Suprapubic skin (tissue), 4 donors: ENCODE results near the gene NEK5.

Experiments used
- EP300 ChIP-seq: sonication (generic); formaldehyde crosslinking; IDR thresholded peaks from one replicate; pipeline ENCODE4 v1.6.1; 2017; ENCODE audit warnings: antibody characterized with exemption
- POLR2A ChIP-seq, 2 donors: fragments of 450-650 bp; IDR thresholded peaks; one replicate each; pipeline ENCODE4 v1.6.1; 2017; ENCODE audit warnings: antibody characterized with exemption in 2 of 2, mild to moderate bottlenecking in 2 of 2, moderate library complexity in 2 of 2
- POLR2AphosphoS5 ChIP-seq, 3 donors: sonication (generic); formaldehyde crosslinking; IDR thresholded peaks; one replicate each; pipeline ENCODE4 v1.6.1; 2017; ENCODE audit warnings: antibody characterized with exemption in 3 of 3
- TF ChIP-seq, protein P1 (sequence below), 2 donors: fragments of 200-600 bp in 1 of 2; fragments of 450-650 bp in 1 of 2; sonication (generic) in 1 of 2; IDR thresholded peaks; one replicate each; pipeline ENCODE4 v1.5.1; 2016 to 2019; ENCODE audit warnings: antibody characterized with exemption in 2 of 2, mild to moderate bottlenecking in 1 of 2, moderate library complexity in 1 of 2

DNA sequence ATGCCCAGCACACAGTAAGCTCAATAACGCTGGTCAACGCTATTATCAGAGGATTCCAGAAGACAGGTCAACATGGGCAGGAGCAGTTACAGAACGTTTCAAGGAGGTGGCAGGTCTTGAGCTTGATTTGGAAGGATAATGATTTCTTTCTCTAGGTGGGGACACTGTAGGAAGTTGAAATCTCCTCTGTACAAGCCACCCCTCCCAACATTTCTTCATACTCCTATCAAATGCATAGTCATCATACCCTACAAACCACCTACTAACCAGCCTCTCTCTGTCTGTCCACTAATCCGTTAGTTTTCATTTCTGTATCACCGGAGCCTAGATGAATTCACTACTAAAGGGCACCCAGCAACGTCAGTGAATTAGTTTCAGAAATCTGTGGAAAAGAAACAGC is 118.9 kb downstream of the NEK5 start:
- TF ChIP-seq POLR2A (IDR thresholded peaks at IDR 0.05), result no peak
- TF ChIP-seq, protein P1, sequence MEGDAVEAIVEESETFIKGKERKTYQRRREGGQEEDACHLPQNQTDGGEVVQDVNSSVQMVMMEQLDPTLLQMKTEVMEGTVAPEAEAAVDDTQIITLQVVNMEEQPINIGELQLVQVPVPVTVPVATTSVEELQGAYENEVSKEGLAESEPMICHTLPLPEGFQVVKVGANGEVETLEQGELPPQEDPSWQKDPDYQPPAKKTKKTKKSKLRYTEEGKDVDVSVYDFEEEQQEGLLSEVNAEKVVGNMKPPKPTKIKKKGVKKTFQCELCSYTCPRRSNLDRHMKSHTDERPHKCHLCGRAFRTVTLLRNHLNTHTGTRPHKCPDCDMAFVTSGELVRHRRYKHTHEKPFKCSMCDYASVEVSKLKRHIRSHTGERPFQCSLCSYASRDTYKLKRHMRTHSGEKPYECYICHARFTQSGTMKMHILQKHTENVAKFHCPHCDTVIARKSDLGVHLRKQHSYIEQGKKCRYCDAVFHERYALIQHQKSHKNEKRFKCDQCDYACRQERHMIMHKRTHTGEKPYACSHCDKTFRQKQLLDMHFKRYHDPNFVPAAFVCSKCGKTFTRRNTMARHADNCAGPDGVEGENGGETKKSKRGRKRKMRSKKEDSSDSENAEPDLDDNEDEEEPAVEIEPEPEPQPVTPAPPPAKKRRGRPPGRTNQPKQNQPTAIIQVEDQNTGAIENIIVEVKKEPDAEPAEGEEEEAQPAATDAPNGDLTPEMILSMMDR (IDR thresholded peaks at IDR 0.05), result no peak
- no peak for TF ChIP-seq EP300
- no peak for TF ChIP-seq POLR2AphosphoS5 (IDR thresholded peaks at IDR 0.05)
